HCT116 (cell line): ENCODE measurements around the gene LRRC3B. TPM values are rescaled to one million over a fixed set of nuclear protein-coding genes. Genes with fewer than 3 reads are reported as not detected.

Experiments used
- ATAC-seq: fragments of 200-7000 bp; cut with Tn5 transposase; 2 replicates; pipeline ENCODE4 v1.9.1; 2020; ENCODE audit warnings: mild to moderate bottlenecking, moderate library complexity
- BruUV-seq: library from RNA; stranded (reverse); fragments of 400-500 nt; replicated peaks from 2 replicates; lab custom pipeline; 2021; lab: Mats Ljungman, UMichigan
- CTCF ChIA-PET: fragments of 300-600 bp; sonication (Branson Sonifier 250); formaldehyde crosslinking; loops from one replicate; lab custom pipeline; 2021; ENCODE audit warnings: antibody characterized with exemption; lab: Charles Lee
- POLR2A ChIA-PET: fragments of 300-600, 350-600 bp; sonication (Branson Sonifier 250); formaldehyde crosslinking; loops from one replicate; lab custom pipeline; 2021; ENCODE audit warnings: antibody characterized with exemption; lab: Charles Lee
- RAD21 ChIA-PET, 2 experiments: fragments of 300-600 bp; sonication (Branson Sonifier 250); formaldehyde crosslinking; loops; one replicate each; lab custom pipeline; 2023; ENCODE audit warnings: low total read pairs in 2 of 2; ENCODE audit not compliant: uncharacterized antibody in 2 of 2, unreplicated experiment in 2 of 2, low non-redundant PET in 1 of 2; lab: Charles Lee
- DNase-seq: peaks from one replicate; pipeline ENCODE4 v3.0.0-alpha.2; 2010; ENCODE audit warnings: low read depth, low spot score
- H2AFZ ChIP-seq: fragments of 200-600 bp; shearing (Covaris generic), sonication (generic); 2 replicates; pipeline ENCODE4 v1.6.1; 2017; ENCODE audit warnings: low read depth, mixed run types, mixed read lengths, antibody characterized with exemption, low read length; ENCODE audit not compliant: poor library complexity, severe bottlenecking
- H3K27ac ChIP-seq: 2 replicates; pipeline ENCODE4 v1.5.1; 2012; ENCODE audit warnings: low read depth, low read length
- H3K27me3 ChIP-seq: fragments of 200-600 bp; sonication (generic); 2 replicates; pipeline ENCODE4 v1.6.1; 2016; ENCODE audit warnings: mixed run types, low read length, mixed read lengths; ENCODE audit not compliant: insufficient read depth
- H3K36me3 ChIP-seq, 2 experiments: fragments of 200-500 bp in 1 of 2; fragments of 200-600 bp in 1 of 2; sonication (Bioruptor generic) in 1 of 2; sonication (generic) in 1 of 2; 2 replicates each; pipeline versions ENCODE4 v1.5.1 to v1.6.1; 2014 to 2016; ENCODE audit warnings: low read length in 2 of 2, inconsistent platforms in 1 of 2, mixed read lengths in 1 of 2, mixed run types in 1 of 2; ENCODE audit not compliant: insufficient read depth in 2 of 2, control insufficient read depth in 1 of 2
- H3K4me1 ChIP-seq, 2 experiments: fragments of 200-600 bp in 1 of 2; sonication (generic) in 1 of 2; 2 replicates each; pipeline versions ENCODE4 v1.5.1 to v1.6.1; 2012 to 2017; ENCODE audit warnings: low read length in 2 of 2, inconsistent platforms in 1 of 2, mild to moderate bottlenecking in 1 of 2, mixed read lengths in 1 of 2, mixed run types in 1 of 2, moderate library complexity in 1 of 2; ENCODE audit not compliant: insufficient read depth in 2 of 2, control insufficient read depth in 1 of 2
- H3K4me2 ChIP-seq: fragments of 200-600 bp; sonication (generic); 2 replicates; pipeline ENCODE4 v1.6.1; 2017; ENCODE audit warnings: mixed run types, low read length, mixed read lengths
- H3K4me3 ChIP-seq, 2 experiments: fragments of 200-600 bp in 1 of 2; sonication (generic) in 1 of 2; replicated peaks in 1 of 2; 2 replicates each; pipeline ENCODE4 v1.5.1; 2011 to 2016; ENCODE audit warnings: low read length in 2 of 2, control low read depth in 1 of 2, low read depth in 1 of 2, mild to moderate bottlenecking in 1 of 2, mixed read lengths in 1 of 2, mixed run types in 1 of 2
- H3K79me2 ChIP-seq: fragments of 200-600 bp; sonication (generic); 2 replicates; pipeline ENCODE4 v1.6.1; 2017; ENCODE audit warnings: mild to moderate bottlenecking, mixed run types, low read length, moderate library complexity, mixed read lengths; ENCODE audit not compliant: insufficient read depth
- H3K9ac ChIP-seq: fragments of 200-600 bp; sonication (generic); 2 replicates; pipeline ENCODE4 v1.6.1; 2016; ENCODE audit warnings: low read length, mixed read lengths
- H3K9me2 ChIP-seq: fragments of 200-600 bp; sonication (generic), shearing (Covaris generic); 2 replicates; pipeline ENCODE4 v1.6.1; 2017; ENCODE audit warnings: mixed run types, mild to moderate bottlenecking, moderate library complexity; ENCODE audit not compliant: insufficient read depth
- H3K9me3 ChIP-seq, 2 experiments: fragments of 200-500 bp in 1 of 2; fragments of 200-600 bp in 1 of 2; sonication (Bioruptor generic) in 1 of 2; sonication (generic) in 1 of 2; 2 replicates each; pipeline ENCODE4 v1.6.1; 2014 to 2017; ENCODE audit warnings: low read length in 2 of 2, mixed read lengths in 2 of 2, inconsistent platforms in 1 of 2, low read depth in 1 of 2, mild to moderate bottlenecking in 1 of 2, mixed run types in 1 of 2, moderate library complexity in 1 of 2; ENCODE audit not compliant: control insufficient read depth in 1 of 2, insufficient read depth in 1 of 2
- H4K20me1 ChIP-seq: fragments of 200-600 bp; sonication (generic), shearing (Covaris generic); 2 replicates; pipeline ENCODE4 v1.6.1; 2017; ENCODE audit warnings: mixed run types, mild to moderate bottlenecking, moderate library complexity; ENCODE audit not compliant: insufficient read depth
- CBX3 ChIP-seq: IDR thresholded peaks from 2 replicates; pipeline ENCODE4 v1.6.1; 2012; ENCODE audit warnings: low read depth
- CEBPB ChIP-seq: IDR thresholded peaks from 2 replicates; pipeline ENCODE4 v1.6.1; 2012; ENCODE audit warnings: low read depth
- EGR1 ChIP-seq: IDR thresholded peaks from 2 replicates; pipeline ENCODE4 v1.6.1; 2012; ENCODE audit warnings: low read depth
- ELF1 ChIP-seq: IDR thresholded peaks from 2 replicates; pipeline ENCODE4 v1.6.1; 2012; ENCODE audit warnings: low read depth, borderline replicate concordance
- EZH2phosphoT487 ChIP-seq: fragments of 200-600 bp; IDR thresholded peaks from 2 replicates; pipeline ENCODE4 v1.6.1; 2018; ENCODE audit warnings: antibody characterized with exemption, borderline replicate concordance
- POLR2A ChIP-seq: IDR thresholded peaks from 2 replicates; pipeline ENCODE4 v1.7.0; 2011; ENCODE audit warnings: borderline replicate concordance; ENCODE audit not compliant: insufficient read depth, insufficient read length; ENCODE audit errors: extremely low read depth
- RAD21 ChIP-seq: IDR thresholded peaks from 2 replicates; pipeline ENCODE4 v1.6.1; 2012; ENCODE audit warnings: low read depth, mild to moderate bottlenecking
- YY1 ChIP-seq: IDR thresholded peaks from 2 replicates; pipeline ENCODE4 v1.6.1; 2011; ENCODE audit warnings: low read length, low read depth, moderate library complexity, mild to moderate bottlenecking; ENCODE audit not compliant: insufficient replicate concordance; ENCODE audit errors: extremely low read depth
- ZFX ChIP-seq: fragments of 450-650 bp; IDR thresholded peaks from 2 replicates; pipeline ENCODE4 v1.6.1; 2017
- intact Hi-C: fragments of 100-400 bp; cut with micrococcal nuclease; formaldehyde crosslinking; loops from 2 replicates; pipeline ENCODE4 v1.10.0; 2022
- total RNA-seq: library from RNA; stranded (reverse); gene quantifications from one replicate; pipeline ENCODE4 v1.2.1, GENCODE V29; 2021; ENCODE audit not compliant: unreplicated experiment
- TF ChIP-seq, protein P1 (sequence below): IDR thresholded peaks from 2 replicates; pipeline ENCODE4 v1.6.1; 2012; ENCODE audit warnings: low read depth
- TF ChIP-seq, protein P2 (sequence below): IDR thresholded peaks from 2 replicates; pipeline ENCODE4 v1.6.1; 2011; ENCODE audit warnings: mild to moderate bottlenecking, low read length, moderate library complexity; ENCODE audit not compliant: insufficient replicate concordance; ENCODE audit errors: extremely low read depth
- TF ChIP-seq, protein P3 (sequence below): IDR thresholded peaks from 2 replicates; pipeline ENCODE4 v1.6.1; 2012

LRRC3B gene
- total RNA-seq, 1 experiment from 2014 or later, result not detected

- TF ChIP-seq, protein P1, sequence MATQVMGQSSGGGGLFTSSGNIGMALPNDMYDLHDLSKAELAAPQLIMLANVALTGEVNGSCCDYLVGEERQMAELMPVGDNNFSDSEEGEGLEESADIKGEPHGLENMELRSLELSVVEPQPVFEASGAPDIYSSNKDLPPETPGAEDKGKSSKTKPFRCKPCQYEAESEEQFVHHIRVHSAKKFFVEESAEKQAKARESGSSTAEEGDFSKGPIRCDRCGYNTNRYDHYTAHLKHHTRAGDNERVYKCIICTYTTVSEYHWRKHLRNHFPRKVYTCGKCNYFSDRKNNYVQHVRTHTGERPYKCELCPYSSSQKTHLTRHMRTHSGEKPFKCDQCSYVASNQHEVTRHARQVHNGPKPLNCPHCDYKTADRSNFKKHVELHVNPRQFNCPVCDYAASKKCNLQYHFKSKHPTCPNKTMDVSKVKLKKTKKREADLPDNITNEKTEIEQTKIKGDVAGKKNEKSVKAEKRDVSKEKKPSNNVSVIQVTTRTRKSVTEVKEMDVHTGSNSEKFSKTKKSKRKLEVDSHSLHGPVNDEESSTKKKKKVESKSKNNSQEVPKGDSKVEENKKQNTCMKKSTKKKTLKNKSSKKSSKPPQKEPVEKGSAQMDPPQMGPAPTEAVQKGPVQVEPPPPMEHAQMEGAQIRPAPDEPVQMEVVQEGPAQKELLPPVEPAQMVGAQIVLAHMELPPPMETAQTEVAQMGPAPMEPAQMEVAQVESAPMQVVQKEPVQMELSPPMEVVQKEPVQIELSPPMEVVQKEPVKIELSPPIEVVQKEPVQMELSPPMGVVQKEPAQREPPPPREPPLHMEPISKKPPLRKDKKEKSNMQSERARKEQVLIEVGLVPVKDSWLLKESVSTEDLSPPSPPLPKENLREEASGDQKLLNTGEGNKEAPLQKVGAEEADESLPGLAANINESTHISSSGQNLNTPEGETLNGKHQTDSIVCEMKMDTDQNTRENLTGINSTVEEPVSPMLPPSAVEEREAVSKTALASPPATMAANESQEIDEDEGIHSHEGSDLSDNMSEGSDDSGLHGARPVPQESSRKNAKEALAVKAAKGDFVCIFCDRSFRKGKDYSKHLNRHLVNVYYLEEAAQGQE, result no peak
- TF ChIP-seq, all 23 proteins: peak for 0
Observed at GRCh38 chr3:26587571-26587970, 35.0 kb upstream of the LRRC3B start (continued).

- Histone ChIP-seq H3K36me3 (no peaks in the 10 kb centered on the region), H3K27me3 (no peaks in the 10 kb centered on the region), H3K9me3 (peaks cover 0 to 3% of the 10 kb centered on the region in 2 experiments; a peak in 1 of 4 replicates), H2AFZ (no peak overlapping the region), H3K4me3 (no peak overlapping the region), H3K4me1 (no peaks in the 10 kb centered on the region), H3K27ac (no peak overlapping the region), H3K4me2 (no peak overlapping the region), H3K9ac (no peak overlapping the region), H3K9me2 (no peaks in the 10 kb centered on the region), H3K79me2 (no peaks in the 10 kb centered on the region), H4K20me1 (no peaks in the 10 kb centered on the region)
- CTCF ChIA-PET, result no interaction called here
- TF ChIP-seq CBX3, result no peak
- no peak for ATAC-seq
- intact Hi-C loops, result no loop called here
- BruUV-seq, result no TSS peak
- RAD21 ChIA-PET, result no interaction called here
- POLR2A ChIA-PET, result no interaction called here
- DNase-seq, result no peak
Observed at GRCh38 chr3:26588931-26589330, 33.6 kb upstream of the LRRC3B start.

DNA sequence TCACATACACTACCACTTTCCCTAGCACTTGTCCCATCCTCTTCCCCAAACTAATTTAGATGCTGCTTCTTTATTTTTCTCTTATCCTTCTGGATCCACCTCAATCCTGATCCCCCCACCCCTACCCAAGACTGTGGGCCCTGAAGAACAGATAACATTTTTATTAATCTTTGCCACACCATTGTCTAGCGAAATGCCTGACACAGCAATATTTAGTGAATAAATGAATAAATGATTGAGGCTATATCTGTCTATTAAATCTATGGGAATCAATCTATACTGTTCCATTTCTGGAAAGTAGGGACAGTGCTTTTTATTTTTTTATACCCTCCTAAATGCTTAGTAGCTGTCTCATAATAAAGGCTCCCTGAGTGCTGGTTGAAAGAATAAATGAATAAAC, 32.9 kb upstream of the LRRC3B start:
- H3K4me2 ChIP-seq, result no peak overlapping the region
- H3K79me2 ChIP-seq, result no peaks in the 10 kb centered on the region
- POLR2A ChIA-PET, result no interaction called here
- DNase-seq (no peak), ATAC-seq (no peak)
- BruUV-seq, result no TSS peak
- no peaks in the 10 kb centered on the region for H4K20me1 ChIP-seq
- H3K9me2 ChIP-seq, result no peaks in the 10 kb centered on the region
- H3K27me3 ChIP-seq, result no peaks in the 10 kb centered on the region
- H3K36me3 ChIP-seq, result no peaks in the 10 kb centered on the region
- no peak overlapping the region for H3K4me3 ChIP-seq
- RAD21 ChIA-PET, result no interaction called here
- no peak overlapping the region for H2AFZ ChIP-seq
- H3K27ac ChIP-seq, result no peak overlapping the region
- peaks cover 0 to 3% of the 10 kb centered on the region in 2 experiments; a peak in 1 of 4 replicates for H3K9me3 ChIP-seq
- intact Hi-C loops, result no loop called here
- H3K9ac ChIP-seq, result no peak overlapping the region
- H3K4me1 ChIP-seq, result no peaks in the 10 kb centered on the region
- CTCF ChIA-PET, result no interaction called here
- TF ChIP-seq ZFX, result no peak
- TF ChIP-seq, protein P2, sequence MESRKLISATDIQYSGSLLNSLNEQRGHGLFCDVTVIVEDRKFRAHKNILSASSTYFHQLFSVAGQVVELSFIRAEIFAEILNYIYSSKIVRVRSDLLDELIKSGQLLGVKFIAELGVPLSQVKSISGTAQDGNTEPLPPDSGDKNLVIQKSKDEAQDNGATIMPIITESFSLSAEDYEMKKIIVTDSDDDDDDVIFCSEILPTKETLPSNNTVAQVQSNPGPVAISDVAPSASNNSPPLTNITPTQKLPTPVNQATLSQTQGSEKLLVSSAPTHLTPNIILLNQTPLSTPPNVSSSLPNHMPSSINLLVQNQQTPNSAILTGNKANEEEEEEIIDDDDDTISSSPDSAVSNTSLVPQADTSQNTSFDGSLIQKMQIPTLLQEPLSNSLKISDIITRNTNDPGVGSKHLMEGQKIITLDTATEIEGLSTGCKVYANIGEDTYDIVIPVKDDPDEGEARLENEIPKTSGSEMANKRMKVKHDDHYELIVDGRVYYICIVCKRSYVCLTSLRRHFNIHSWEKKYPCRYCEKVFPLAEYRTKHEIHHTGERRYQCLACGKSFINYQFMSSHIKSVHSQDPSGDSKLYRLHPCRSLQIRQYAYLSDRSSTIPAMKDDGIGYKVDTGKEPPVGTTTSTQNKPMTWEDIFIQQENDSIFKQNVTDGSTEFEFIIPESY, result no peak
- TF ChIP-seq RAD21, result no peak
- TF ChIP-seq POLR2A, result no peak
- TF ChIP-seq EZH2phosphoT487, result no peak
- TF ChIP-seq CEBPB, result no peak
- no peak for TF ChIP-seq EGR1
- TF ChIP-seq, protein P3, sequence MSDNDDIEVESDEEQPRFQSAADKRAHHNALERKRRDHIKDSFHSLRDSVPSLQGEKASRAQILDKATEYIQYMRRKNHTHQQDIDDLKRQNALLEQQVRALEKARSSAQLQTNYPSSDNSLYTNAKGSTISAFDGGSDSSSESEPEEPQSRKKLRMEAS, result no peak
- TF ChIP-seq ELF1, result no peak
- no peak for TF ChIP-seq CBX3
- TF ChIP-seq YY1, result no peak
